Activated T-cell treated with anti-CD3 and anti-CD28 coated beads for 1 hour (primary cell): ENCODE results near the gene DDX4.
A peak's percentile ranks its signal among the peaks of the same experiment; 100 is the strongest.
"Not testable (repeated sequence)": the region's sequence is repeated elsewhere in the genome, so short reads cannot be mapped to it uniquely, and the experiment has no call there.

Source experiments
- DNase-seq: peaks from one replicate; pipeline ENCODE4 v3.0.0-alpha.2; 2020; ENCODE audit warnings: low read depth

Gene DDX4

DNA sequence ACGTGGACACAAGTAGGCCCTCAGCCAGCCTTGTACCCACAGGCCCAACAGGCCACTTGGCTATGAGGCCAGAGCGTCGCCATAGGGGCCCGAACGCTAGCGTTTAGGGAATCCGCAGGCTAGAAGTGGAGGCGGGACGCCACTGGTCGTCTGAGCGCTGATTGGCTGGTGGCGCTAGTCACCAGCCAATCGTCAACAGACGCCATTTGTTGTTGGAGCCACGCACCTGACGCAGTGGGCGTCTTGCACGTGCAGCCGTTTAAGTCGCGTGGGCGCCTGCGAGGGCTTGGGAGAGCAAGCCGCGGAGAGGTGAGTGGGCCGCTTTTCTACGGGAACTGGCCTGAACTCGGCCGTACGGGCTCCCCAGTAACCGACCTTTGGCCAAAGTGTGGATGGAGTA, at the start of gene DDX4:
TSS of gene DDX4 (plus strand) at position 269 of the 400 bp plus-strand sequence. CDS start 903 bp downstream, outside the sequence.
- no peak for DNase-seq

DNA sequence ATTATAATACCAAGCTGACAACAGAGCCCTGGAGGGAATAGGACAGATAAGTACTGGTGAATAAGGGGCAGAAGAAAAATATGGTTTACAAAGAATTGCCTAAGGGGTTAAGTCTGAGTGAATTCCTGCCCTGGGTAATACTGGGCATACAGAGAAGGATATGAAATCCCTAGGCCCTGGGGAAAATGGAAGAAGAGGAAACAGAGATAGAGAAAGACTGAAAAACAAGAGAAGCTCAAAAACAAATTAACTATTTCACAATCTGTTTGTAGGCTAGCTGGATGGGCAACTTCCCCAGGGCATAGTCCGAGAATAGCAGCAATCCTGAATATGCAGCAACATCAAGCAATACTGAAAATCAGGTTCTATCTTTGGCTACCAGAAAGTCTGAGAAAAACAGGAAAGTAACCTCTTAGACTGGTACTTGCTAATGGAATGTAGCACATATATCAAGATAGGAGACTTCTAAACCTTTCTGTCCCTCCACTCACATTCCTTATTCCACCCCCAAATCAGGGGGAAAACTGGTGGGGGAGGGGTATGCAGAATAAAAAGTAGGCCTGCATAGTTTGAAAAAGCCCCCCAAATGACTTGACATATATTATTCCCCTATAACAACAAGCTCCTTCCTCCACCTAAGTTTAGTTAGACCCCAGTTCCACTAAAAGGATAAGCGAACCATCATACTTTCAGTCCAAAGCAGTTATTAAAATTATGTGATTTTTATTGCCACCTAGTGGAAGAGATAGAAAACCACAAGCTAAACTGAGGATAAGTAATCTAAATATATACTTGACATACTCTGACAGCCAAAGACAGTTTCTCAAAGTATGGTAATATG, 46.4 kb upstream of the DDX4 start:
- no peak for DNase-seq

DNA sequence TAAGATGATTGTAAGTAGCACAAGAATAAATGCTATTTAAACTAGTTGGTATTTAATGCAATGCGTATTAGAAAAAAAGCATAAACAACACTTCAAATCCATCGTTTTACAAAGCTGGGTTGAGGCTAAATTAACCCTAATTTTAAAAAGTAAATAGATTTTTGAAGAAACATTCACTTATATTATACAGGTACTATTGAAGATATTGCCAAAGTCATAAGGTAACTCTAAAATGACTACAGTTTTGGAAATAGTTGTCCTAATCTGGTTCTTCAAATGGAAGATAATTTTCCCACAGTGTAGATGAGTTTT, 45.8 kb upstream of the DDX4 start:
- no peak for DNase-seq

- no peak for DNase-seq
Measured at GRCh38 chr5:55692509-55692908, 45.4 kb upstream of the DDX4 start.

- DNase-seq: no peak
Measured at GRCh38 chr5:55694152-55694830, 43.6 kb upstream of the DDX4 start.

DNA sequence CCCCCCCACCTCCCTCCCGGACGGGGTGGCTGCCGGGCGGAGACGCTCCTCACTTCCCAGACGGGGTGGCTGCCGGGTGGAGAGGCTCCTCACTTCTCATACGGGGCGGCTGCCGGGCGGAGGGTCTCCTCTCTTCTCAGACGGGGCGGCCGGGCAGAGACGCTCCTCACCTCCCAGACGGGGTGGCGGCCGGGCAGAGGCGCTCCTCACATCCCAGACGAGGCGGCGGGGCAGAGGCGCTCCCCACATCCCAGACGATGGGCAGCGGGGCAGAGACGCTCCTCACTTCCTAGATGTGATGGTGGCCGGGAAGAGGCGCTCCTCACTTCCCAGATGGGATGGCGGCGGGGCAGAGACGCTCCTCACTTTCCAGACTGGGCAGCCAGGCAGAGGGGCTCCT, 41.2 kb upstream of the DDX4 start:
- DNase-seq: not testable (repeated sequence)

GRCh38 chr5:55699041-55699688, 38.7 kb upstream of the DDX4 start:
- DNase-seq: no peak

DNA sequence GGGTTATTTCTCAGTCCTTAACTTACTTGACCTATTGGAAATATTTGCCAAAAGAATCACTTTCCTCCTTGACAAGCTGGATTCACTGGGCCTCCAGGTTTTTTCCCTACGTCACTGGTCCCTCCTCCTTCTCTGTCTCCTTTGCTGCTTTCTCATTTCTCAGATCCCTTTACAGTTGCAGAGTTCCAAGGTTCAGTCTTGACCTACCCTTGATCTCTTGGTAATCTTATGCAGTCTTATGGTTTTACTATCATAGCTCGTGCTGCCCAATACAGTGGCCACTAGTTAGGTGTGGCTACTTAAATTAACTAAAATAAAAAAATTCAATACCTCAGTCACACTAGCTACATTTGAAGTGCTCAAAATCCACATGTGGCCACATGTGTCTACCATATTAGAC, 37.1 kb upstream of the DDX4 start:
- DNase-seq: no peak

DNA sequence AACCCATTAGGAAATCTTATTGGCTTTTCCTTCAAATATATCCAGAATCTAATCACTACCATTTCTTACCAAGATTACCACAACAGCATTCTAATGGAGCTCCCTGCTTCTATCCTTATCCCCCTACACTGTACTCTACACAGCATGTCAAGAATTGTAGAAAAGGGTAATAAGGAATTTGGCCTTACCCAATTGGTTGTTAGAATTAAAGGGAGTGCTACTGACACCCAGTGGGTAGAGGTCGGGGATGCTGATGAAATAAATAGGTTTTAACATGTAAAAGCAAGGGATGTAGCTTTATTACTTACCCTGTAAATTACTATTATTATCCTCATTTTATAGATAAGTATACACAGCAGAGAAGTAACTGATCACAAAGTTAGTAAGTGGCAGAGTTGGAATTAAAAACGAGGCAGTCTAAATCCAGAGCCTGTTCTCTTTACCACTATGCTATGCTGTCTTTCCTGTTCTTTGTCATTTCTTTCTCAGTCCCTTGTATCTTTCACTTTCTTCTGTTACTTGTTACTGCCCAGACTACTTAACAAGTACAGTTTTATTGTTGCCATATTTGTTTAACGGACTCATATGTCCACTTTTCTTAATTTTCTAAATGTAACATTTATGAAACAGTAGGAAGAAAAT, 36.3 kb upstream of the DDX4 start:
- DNase-seq: no peak

- DNase-seq: no peak
Measured at GRCh38 chr5:55702598-55703345, 35.1 kb upstream of the DDX4 start.

GRCh38 chr5:55706230-55706629, 31.6 kb upstream of the DDX4 start:
- no peak for DNase-seq

GRCh38 chr5:55708732-55709131, 29.1 kb upstream of the DDX4 start:
- no peak for DNase-seq

DNA sequence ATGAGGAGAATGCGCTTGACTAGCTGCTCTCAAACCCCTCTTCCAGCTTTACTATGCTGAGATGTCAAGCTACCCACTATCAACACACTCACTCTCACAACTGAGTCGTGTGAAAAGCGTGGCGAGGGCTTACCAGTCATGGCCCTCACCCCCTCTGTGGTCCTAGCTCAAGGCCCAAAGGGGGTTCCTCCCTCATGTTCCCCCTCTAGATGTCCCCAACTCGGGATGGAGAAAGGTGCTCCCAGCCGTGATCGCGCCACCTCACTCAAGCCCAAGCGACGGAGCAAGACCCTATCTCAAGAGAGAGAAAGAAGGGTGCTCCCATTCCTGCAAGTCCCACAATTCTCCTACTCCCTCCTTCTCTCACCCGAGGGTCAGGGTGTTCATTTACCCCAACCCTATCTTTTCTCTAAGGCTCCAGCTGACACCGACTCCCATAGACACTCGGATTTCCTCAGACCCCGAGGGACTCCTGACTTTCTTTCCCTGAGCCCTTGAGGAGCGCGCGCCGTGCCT, 26.3 kb upstream of the DDX4 start:
- no peak for DNase-seq

GRCh38 chr5:55712023-55712859, 25.6 kb upstream of the DDX4 start, which contains the start of gene SLC38A9:
Gene SLC38A9 (minus strand): TSS chr5:55712324. CDS start chr5:55697958, 14,366 bp downstream.
- DNase-seq: peak; percentile 84

DNA sequence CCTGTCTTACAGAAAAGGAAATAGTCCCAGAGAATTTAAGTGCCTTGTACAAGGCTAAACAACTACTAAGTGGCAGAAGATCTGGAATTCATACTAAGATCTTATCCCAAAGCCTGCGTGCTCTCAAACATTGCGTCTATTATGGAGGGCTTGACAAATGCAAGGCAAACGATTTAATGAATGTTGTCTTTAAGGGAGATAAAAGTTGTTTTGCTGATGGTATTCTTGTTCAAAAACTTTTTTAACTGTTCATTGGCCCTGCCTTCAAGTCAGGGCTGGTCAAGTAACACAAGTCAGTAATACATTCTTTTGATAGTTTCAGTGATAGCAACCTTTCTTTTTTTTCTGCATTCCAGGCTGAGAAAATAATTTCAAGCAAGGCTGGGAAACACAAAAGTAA, 24.0 kb upstream of the DDX4 start:
- DNase-seq: no peak

GRCh38 chr5:55714339-55714738, 23.5 kb upstream of the DDX4 start:
- no peak for DNase-seq

DNA sequence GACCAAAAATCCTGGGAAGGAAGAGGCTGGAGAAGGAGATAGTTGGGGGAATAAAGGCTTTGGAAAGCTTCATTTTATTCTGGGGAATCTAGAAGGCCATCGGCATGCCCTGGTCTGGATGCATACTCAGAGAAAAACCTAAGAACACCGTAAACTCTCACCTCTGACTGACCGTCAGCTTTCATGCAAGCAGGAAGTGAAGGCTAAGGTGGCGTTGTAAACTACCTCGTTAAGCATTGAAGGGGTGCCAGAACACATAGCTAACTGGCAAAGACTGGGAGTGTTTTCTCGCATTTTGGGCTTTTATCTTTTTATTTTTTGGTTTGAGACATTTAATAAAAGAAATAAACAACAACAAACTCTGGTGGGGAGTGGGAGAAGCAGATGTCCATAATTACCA, 23.1 kb upstream of the DDX4 start:
- DNase-seq: no peak

GRCh38 chr5:55715519-55716078, 22.3 kb upstream of the DDX4 start:
- no peak for DNase-seq

DNA sequence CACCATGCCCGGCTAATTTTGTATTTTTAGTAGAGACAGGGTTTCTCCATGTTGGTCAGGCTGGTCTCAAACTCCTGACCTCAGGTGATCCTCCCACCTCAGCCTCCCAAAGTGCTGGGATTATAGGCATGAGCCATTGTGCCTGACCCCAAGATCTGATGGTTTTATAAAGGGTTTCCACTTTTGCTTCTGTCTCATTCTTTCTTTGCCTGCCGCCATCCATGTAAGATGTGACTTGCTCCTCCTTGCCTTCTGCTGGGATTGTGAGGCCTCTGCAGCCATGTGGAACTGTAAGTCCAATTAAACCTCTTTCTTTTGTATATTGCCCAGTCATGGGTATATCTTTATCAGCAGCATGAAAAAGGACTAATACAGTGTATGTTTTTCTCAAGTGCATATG, 18.8 kb upstream of the DDX4 start:
- not testable (repeated sequence) for DNase-seq

DNA sequence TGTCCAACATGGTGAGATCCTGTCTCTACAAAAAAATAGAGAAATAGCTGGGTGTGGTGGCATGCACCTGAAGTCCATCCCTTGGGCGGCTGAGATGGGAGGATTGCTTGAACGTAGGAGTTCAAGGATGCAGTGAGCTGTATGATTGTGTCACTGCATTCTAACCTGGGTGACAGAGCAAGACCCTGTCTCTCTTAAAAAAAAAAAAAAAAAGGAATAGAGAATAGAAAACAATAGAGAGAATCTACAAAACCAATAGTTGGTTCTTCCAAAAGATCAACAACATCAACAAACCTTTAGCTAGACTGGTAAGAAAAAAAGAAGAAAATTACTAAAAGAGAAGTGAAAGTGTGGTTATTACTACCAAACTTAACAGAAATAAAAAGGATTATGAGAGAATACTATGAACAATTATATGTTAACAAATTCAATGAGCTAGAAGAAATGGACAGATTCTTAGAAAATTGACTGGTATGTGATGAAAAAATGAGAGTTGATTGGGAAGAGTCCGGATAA, 17.6 kb upstream of the DDX4 start:
- no peak for DNase-seq
